ENCODE measurements around the gene STK16.
"Not testable (repeated sequence)": the region's sequence is repeated elsewhere in the genome, so short reads cannot be mapped to it uniquely, and the experiment has no call there.

STK16 gene

GRCh38 chr2:219272995-219273394 lies 27.7 kb downstream of the STK16 start:
- no peak for DNase-seq

GRCh38 chr2:219273937-219274336 lies 28.7 kb downstream of the STK16 start:
- DNase-seq: no peak

- DNase-seq: no peak
Observed at GRCh38 chr2:219274361-219274921, 29.2 kb downstream of the STK16 start.

DNA sequence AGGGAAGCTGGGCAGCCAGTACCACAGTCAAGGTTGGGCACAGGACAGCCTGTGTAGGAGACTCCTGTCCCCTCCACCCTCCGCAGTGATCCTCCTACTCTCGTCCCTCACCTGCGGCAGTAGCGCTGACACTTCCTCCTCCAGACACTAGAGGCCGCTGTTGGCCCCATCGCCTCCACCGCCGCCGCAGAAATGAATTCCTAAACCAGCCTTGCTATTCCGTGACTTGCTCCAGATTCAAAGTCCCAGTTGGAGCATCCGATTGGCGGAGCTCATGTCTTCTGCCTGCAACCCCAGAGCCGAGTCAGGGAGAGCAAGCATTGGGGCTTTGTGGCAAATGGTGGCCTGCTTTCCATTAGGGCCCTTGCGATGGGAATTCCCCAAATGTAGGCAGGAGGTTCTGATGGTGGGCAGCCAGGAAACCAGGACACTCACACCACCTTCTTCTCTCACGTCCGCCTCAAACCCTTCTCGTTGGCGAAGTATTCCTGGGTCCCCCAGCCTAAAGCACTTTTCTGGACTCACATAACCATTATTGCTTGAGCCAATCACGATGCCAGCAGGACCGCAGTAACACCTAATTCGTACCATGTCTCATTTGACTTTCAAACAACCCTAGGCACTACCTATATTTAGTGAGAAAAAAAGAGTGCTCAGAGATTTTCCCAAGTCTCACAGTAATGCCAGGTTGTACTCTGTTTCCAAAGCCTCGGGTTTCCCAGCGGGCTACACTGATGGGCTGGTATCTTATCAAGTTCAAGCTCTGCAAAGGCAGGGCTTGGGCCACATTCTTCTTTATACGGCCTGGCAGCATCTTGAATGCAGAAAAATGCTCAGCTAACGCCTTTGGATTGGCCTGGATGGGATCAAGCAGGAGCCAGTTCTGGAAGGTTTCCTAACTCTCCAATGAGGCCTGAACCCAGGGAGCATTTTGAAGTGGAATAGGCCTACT lies 32.7 kb downstream of the STK16 start:
- DNase-seq: peak; percentile 66

- DNase-seq: no peak
Observed at GRCh38 chr2:219278655-219279150, 33.4 kb downstream of the STK16 start.

- DNase-seq: peak; percentile 99
Observed at GRCh38 chr2:219279151-219279915, 34.1 kb downstream of the STK16 start, which contains the start of gene DNAJB2. TSS of gene DNAJB2 (plus strand) at chr2:219279366. CDS start at chr2:219279834, 468 bp downstream.

- DNase-seq: no peak
Observed at GRCh38 chr2:219279916-219280516, 34.7 kb downstream of the STK16 start.

GRCh38 chr2:219280651-219281050 lies 35.4 kb downstream of the STK16 start:
- DNase-seq: no peak

- no peak for DNase-seq
Observed at GRCh38 chr2:219281588-219281987, 36.3 kb downstream of the STK16 start.

DNA sequence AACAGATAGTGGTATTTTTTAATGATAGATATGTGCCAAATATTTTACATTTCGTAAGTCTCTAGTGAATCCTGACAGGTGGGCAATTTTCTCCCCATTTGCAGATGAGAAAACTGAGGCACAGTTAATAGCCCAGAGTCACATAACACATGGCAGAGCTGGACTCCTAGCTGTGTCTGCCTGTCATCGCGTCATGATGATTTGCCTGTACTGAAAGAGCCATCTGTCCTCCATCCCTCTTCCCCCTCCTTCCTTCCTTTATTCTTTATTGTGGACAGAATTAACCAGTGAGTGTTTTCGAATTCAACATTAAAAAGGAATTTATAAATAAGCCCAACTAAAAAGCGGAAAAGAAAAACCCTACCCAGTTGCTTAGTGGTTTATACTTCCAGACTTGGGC lies 37.1 kb downstream of the STK16 start:
- no peak for DNase-seq

- no peak for DNase-seq
Observed at GRCh38 chr2:219282943-219283581, 37.8 kb downstream of the STK16 start.

DNA sequence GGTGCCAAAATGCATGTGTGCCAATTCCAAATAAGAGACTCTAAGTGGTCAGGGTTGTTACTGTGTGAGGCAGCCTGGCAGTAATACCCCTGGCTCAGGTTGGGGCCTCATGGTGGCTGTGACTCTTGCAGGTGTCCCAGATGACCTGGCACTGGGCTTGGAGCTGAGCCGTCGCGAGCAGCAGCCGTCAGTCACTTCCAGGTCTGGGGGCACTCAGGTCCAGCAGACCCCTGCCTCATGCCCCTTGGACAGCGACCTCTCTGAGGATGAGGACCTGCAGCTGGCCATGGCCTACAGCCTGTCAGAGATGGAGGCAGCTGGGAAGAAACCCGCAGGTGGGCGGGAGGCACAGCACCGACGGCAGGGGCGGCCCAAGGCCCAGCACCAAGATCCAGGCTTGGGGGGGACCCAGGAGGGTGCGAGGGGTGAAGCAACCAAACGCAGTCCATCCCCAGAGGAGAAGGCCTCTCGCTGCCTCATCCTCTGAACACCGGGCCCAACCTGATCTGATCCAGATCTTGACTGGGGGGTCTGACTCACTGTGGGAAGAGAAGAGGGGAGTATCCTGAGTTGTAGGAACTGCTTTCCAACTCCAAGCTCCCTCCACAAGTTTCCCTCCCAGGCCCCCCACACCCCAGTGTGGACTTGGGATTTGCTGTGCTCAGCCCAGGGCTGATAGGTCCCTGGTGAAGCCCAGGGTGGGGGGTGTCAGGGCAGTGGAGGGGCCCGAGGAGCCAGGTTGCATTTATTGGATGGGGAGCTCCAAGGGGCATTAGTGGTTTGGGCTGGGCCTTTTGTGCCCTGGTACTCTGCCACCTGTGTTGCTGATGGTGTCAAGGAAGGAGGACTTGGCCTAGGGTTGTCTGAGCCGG lies 39.5 kb downstream of the STK16 start:
- no peak for DNase-seq

DNA sequence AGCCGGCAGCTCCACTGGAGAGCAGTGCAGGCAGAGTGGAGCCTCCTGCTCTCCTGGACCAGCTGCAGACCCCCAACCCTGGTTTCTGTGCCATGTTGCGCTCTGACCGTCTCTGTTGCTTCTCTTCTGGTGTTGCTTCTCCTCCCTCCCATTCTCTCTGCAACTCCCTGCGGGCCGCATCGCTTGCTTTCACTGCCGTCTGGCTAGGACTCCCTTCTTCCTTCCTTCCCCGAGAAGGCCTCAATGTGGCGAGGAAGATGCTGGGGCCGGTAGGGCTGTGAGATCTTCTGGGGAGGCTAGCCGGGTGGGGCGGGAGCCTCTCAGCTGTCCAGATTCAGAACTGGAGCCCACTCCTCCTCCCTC lies 40.1 kb downstream of the STK16 start:
- DNase-seq: no peak

GRCh38 chr2:219285894-219286425 lies 40.7 kb downstream of the STK16 start:
- DNase-seq: no peak

DNA sequence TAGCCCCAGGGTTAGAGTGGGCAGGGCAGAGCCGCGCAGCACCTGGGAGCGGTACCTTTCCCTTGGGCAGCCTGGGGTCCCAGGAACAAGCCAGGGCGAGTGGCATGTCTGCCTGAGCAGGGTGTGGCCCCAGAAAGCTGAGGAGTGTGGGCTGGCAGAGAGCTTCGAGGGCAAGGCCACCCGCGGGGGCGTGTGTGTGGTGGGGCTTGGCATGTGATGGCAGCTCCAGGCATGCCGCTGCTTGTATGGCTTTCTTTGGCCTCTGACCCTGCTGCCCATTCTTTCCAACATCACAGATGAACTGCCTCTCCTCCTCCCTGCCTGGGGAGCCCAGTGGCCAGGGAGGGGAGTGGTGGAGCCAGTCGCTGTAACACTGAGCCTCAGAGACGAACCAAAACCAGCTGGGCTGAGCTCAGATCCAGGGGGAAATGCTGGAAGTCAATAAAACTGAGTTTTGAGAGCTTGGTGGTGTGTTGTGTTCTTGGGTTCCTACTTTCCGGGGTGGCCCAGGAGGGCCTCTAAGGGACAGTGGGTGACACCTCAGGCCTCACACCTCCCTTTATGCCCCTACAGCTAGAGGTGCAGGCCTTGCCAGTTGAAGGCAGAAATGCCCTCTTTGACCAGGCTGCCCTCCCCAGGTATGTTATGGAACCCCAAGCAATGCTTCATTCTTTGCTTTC lies 41.3 kb downstream of the STK16 start:
- no peak for DNase-seq

DNA sequence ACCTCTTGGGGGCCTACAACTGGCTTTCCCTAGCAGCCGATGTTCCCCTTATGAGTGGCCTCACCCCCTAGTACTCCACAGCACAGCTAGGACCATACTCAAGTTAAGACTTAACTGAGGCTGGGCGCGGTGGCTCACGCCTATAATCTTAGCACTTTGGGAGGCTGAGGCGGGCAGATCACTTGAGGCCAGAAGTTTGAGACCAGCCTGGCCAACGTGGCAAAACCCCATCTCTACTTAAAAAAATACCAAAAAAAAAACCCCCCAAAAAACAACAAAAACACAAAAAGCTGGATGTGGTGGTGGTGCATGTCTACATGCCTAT lies 41.8 kb downstream of the STK16 start:
- DNase-seq: not testable (repeated sequence)

GRCh38 chr2:219287580-219288265 lies 42.4 kb downstream of the STK16 start:
- DNase-seq: no peak

- DNase-seq: no peak
Observed at GRCh38 chr2:219289195-219289536, 43.9 kb downstream of the STK16 start.

GRCh38 chr2:219289537-219290361 lies 44.5 kb downstream of the STK16 start:
- DNase-seq: no peak
